Mesothelial cell of epicardium (in vitro differentiated cells): ENCODE results near the gene PACS2. TPM values are rescaled to one million over a fixed set of nuclear protein-coding genes. Genes with fewer than 3 reads are reported as not detected.

Experiments used
- DNase-seq, 2 experiments: peaks; one replicate each; pipeline ENCODE4 v3.0.0; 2021; ENCODE audit warnings: low spot score in 2 of 2; ENCODE audit not compliant: unreplicated experiment in 2 of 2
- H3K27ac Mint-ChIP-seq: 2 replicates; pipeline ENCODE4 v1.8.0; 2021; ENCODE audit warnings: mixed read lengths
- H3K27me3 Mint-ChIP-seq: 2 replicates; pipeline ENCODE4 v1.8.0; 2021; ENCODE audit warnings: low read depth, mixed read lengths
- H3K36me3 Mint-ChIP-seq: 2 replicates; pipeline ENCODE4 v1.8.0; 2021; ENCODE audit warnings: mixed read lengths
- H3K4me1 Mint-ChIP-seq: 2 replicates; pipeline ENCODE4 v1.8.0; 2021; ENCODE audit warnings: mixed read lengths
- H3K4me3 Mint-ChIP-seq: 2 replicates; pipeline ENCODE4 v1.8.0; 2021; ENCODE audit warnings: mild to moderate bottlenecking, moderate library complexity, mixed read lengths
- H3K9me3 Mint-ChIP-seq: 2 replicates; pipeline ENCODE4 v1.8.0; 2021; ENCODE audit warnings: mixed read lengths
- total RNA-seq: library from RNA; stranded (reverse); gene quantifications from 3 replicates; pipeline ENCODE4 v1.2.1, GENCODE V29; 2021
- TF ChIP-seq, protein P1 (sequence below): fragments of 200-600 bp; sonication (generic); IDR thresholded peaks from one replicate; pipeline ENCODE4 v1.5.0; 2021; ENCODE audit warnings: antibody characterized with exemption; ENCODE audit not compliant: unreplicated experiment

PACS2 gene
- total RNA-seq, 1 donor from 2014 or later = 147 TPM

DNA sequence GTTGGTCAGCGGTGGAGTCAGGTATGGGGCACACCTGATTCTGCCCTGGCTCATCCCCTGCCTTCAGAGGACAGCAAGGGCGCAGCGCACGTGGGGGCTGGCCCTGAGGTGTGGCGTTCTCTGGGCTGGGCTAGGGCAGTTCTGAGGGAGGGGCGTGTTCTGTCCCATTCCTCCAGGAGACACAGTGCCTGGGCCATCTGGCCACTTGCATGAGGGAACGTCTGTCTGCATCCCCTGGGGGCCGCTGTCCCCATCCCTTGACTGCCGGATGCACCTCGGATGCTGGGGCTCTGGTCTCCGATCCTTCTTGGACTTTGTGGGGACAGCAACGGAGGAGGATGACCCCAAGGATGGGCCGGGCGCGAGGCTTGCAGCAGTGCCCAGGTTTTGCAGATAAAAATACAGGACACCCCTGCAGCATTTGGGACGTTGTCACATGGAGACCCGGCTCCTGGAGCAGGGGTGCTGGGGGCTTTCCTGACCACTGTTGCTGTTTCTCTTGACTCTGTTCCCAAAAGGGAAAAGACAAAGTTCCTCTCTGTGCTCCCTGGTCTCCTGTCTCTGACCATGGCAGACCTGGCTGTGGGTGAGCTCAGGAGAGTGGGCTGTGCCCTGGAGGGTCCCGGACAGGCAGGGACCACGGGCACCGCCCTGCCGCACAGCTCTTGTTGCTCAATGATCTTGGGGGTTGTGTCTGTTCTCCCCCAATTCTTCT lies 112.0 kb downstream of the PACS2 start:
- H3K9me3 Mint-ChIP-seq = peaks cover 11% of the 10 kb centered on the region
- peaks cover 43% of the 10 kb centered on the region for H3K36me3 Mint-ChIP-seq

DNA sequence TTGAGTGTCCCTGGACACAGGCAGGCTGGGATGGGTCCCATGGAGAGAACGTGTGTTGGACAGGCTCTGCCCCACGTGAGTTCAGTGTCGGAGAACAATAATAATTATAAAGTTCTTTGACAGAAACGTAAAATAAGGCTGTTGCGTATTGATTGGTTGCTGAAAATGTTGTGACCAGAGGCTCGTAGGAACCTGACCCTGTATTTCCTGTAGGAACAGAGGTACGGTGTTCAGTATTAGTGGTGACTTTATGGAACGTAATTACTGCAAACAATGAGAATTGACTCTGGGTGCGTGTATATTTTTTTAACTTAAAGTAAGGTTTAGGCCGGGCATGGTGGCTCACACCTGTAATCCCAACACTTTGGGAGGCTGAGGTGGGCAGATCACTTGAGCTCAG lies 112.9 kb downstream of the PACS2 start:
- no peak overlapping the region for H3K27ac Mint-ChIP-seq
- H3K4me3 Mint-ChIP-seq = no peak overlapping the region
- TF ChIP-seq, protein P1, sequence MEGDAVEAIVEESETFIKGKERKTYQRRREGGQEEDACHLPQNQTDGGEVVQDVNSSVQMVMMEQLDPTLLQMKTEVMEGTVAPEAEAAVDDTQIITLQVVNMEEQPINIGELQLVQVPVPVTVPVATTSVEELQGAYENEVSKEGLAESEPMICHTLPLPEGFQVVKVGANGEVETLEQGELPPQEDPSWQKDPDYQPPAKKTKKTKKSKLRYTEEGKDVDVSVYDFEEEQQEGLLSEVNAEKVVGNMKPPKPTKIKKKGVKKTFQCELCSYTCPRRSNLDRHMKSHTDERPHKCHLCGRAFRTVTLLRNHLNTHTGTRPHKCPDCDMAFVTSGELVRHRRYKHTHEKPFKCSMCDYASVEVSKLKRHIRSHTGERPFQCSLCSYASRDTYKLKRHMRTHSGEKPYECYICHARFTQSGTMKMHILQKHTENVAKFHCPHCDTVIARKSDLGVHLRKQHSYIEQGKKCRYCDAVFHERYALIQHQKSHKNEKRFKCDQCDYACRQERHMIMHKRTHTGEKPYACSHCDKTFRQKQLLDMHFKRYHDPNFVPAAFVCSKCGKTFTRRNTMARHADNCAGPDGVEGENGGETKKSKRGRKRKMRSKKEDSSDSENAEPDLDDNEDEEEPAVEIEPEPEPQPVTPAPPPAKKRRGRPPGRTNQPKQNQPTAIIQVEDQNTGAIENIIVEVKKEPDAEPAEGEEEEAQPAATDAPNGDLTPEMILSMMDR = no peak
- H3K4me1 Mint-ChIP-seq = peaks cover 5% of the 10 kb centered on the region
- H3K36me3 Mint-ChIP-seq = peaks cover 43% of the 10 kb centered on the region
- H3K9me3 Mint-ChIP-seq = peaks cover 11% of the 10 kb centered on the region
- DNase-seq = no peak
- no peaks in the 10 kb centered on the region for H3K27me3 Mint-ChIP-seq

More for the DNA sequence above, 112.0 kb downstream of the PACS2 start:
- no peak for DNase-seq
- Mint-ChIP-seq H3K4me3 (no peak overlapping the region), H3K27me3 (no peaks in the 10 kb centered on the region), H3K4me1 (peaks cover 13% of the 10 kb centered on the region), H3K27ac (no peak overlapping the region)
- TF ChIP-seq, protein P1 = no peak

DNA sequence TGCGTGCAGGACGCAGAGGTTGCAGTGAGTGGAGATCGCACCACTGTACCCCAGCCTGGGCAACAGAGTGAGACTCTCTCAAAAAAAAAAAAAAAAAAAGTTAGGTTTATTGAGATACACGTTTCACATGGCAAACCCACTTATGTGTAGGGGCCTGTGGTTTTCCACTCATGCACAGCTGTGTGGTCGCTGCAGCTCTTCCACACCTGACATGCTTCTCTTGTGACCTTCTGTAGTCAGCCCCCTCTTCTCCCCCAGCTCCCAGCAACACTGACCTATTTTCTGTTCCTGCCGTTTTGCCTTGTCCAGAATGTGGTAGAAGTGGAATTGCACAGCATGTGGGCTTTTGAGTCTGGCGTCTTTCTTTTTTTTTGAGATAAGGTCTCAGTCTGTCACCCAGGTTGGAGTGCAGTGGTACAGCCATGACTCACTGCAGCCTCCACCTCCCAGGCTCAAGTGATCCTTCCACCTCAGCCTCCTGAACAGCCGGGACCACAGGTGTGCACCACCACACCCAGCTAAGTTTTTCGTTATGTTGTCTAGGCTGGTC lies 113.5 kb downstream of the PACS2 start:
- H3K27me3 Mint-ChIP-seq = no peaks in the 10 kb centered on the region

DNA sequence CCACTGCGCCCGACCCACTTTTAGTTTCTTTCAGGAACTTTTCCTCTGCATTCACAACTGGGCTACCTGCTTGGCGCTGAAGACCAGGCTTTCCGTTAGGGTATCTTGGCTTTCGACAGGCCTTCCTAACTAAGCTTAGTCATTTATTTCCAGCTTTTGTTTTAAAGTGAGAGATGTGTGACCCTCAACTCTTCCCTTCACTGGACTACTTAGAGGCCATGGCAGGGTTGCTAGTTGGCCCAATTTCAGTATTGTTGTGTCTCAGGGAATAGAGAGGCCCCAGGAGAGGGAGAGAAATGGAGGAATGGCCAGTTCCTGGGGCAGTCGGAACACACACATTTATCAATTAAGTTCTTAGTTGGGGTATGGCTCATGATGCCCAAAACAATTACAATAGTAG lies 115.5 kb downstream of the PACS2 start:
- no peak for DNase-seq
- Mint-ChIP-seq H3K27me3 (no peaks in the 10 kb centered on the region), H3K36me3 (peaks cover 51% of the 10 kb centered on the region), H3K4me1 (no peaks in the 10 kb centered on the region), H3K9me3 (peaks cover 14% of the 10 kb centered on the region), H3K4me3 (no peak overlapping the region), H3K27ac (no peak overlapping the region)
- TF ChIP-seq, protein P1 = no peak

More for the DNA sequence above, 113.5 kb downstream of the PACS2 start:
- H3K9me3 Mint-ChIP-seq = peaks cover 11% of the 10 kb centered on the region
- TF ChIP-seq, protein P1 = no peak
- H3K4me3 Mint-ChIP-seq = no peak overlapping the region
- DNase-seq = no peak
- no peaks in the 10 kb centered on the region for H3K4me1 Mint-ChIP-seq
- H3K27ac Mint-ChIP-seq = no peak overlapping the region
- H3K36me3 Mint-ChIP-seq = peaks cover 43% of the 10 kb centered on the region

DNA sequence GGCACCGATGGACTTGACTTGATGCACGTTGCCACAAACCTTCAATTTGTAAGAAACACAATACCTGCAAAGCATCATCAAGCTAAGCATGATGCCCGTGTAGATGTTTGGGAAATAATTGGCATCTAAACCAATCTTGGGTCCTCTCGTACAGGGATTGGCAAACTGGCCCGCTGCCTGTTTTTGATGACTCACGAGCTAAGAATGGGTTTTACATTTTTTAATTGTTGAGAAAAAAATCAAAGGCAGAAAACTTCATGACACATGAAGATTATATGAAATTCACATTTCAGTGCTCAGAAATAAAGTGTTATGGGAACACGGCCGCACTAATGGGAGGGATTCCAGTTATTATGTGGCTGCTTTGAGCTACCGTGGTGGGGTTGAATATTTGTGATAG lies 116.0 kb downstream of the PACS2 start:
- Mint-ChIP-seq H3K27me3 (no peaks in the 10 kb centered on the region), H3K36me3 (peaks cover 54% of the 10 kb centered on the region), H3K27ac (no peak overlapping the region), H3K9me3 (peaks cover 18% of the 10 kb centered on the region), H3K4me3 (no peak overlapping the region), H3K4me1 (no peaks in the 10 kb centered on the region)
- DNase-seq = no peak
- TF ChIP-seq, protein P1 = no peak
